GM12878 (cell line): ENCODE data around the gene DENND1A.

Experiments used
- BCL11A ChIP-seq: IDR thresholded peaks from 2 replicates; pipeline ENCODE4 v1.6.1; 2011; ENCODE audit warnings: low read depth, low read length
- CEBPB ChIP-seq, 2 experiments: fragments of 150-350 bp in 1 of 2; IDR thresholded peaks; 2 replicates each; pipeline ENCODE4 v1.6.1; 2012 to 2014; ENCODE audit warnings: low read depth in 2 of 2, low read length in 2 of 2, borderline replicate concordance in 1 of 2, inconsistent platforms in 1 of 2
- CTCF ChIP-seq, 3 experiments: IDR thresholded peaks in 2 of 3; conservative IDR thresholded peaks in 1 of 3; 2 replicates each; pipeline ENCODE4 v1.5.1; 2011; ENCODE audit warnings: low read depth in 3 of 3, low read length in 3 of 3, mild to moderate bottlenecking in 3 of 3, control low read depth in 2 of 3, moderate library complexity in 2 of 3, inconsistent platforms in 1 of 3, mixed read lengths in 1 of 3; ENCODE audit not compliant: control insufficient read depth in 2 of 3, insufficient read depth in 1 of 3; ENCODE audit errors: extremely low read depth in 1 of 3
- E2F8 ChIP-seq: fragments of 450-650 bp; IDR thresholded peaks from 2 replicates; pipeline ENCODE4 v1.6.1; 2018; ENCODE audit warnings: mild to moderate bottlenecking, low read depth, moderate library complexity; ENCODE audit not compliant: partially characterized antibody
- EP300 ChIP-seq, 2 experiments: fragments of 150-350 bp in 1 of 2; IDR thresholded peaks; 2 replicates each; pipeline ENCODE4 v1.6.1; 2011 to 2012; ENCODE audit warnings: low read depth in 2 of 2, low read length in 2 of 2, borderline replicate concordance in 1 of 2, improper control_type of control experiment in 1 of 2, inconsistent platforms in 1 of 2; ENCODE audit not compliant: control insufficient read depth in 1 of 2
- ESRRA ChIP-seq: IDR thresholded peaks from 2 replicates; pipeline ENCODE4 v1.6.1; 2012; ENCODE audit warnings: mild to moderate bottlenecking, low read length, improper control_type of control experiment
- HDAC6 ChIP-seq: fragments of 200-600 bp; sonication (generic); IDR thresholded peaks from one replicate; pipeline ENCODE4 v1.8.0; 2017; ENCODE audit warnings: antibody characterized with exemption; ENCODE audit not compliant: unreplicated experiment
- MAX ChIP-seq: IDR thresholded peaks from 2 replicates; pipeline ENCODE4 v1.6.1; 2012; ENCODE audit warnings: low read depth, low read length, improper control_type of control experiment
- POLR2A ChIP-seq: IDR thresholded peaks from 2 replicates; pipeline ENCODE4 v1.6.1; 2011; ENCODE audit warnings: low read depth, mild to moderate bottlenecking, low read length
- POLR2AphosphoS5 ChIP-seq: IDR thresholded peaks from 2 replicates; pipeline ENCODE4 v1.6.1; 2011; ENCODE audit warnings: mild to moderate bottlenecking, low read length, inconsistent platforms
- SRF ChIP-seq, 2 experiments: IDR thresholded peaks; 2 replicates each; pipeline ENCODE4 v1.6.1; 2011; ENCODE audit warnings: low read depth in 2 of 2, low read length in 2 of 2, mild to moderate bottlenecking in 1 of 2, moderate library complexity in 1 of 2
- USF2 ChIP-seq: IDR thresholded peaks from 2 replicates; pipeline ENCODE4 v1.6.1; 2011; ENCODE audit warnings: low read depth, low read length, improper control_type of control experiment, borderline replicate concordance
- YY1 ChIP-seq: IDR thresholded peaks from 2 replicates; pipeline ENCODE4 v1.6.1; 2011; ENCODE audit warnings: low read depth, mild to moderate bottlenecking, low read length
- ZBTB33 ChIP-seq: fragments of 450-650 bp; IDR thresholded peaks from 2 replicates; pipeline ENCODE4 v1.6.1; 2017; ENCODE audit warnings: mild to moderate bottlenecking

GRCh38 chr9:123389070-123389469 lies 540.9 kb downstream of the DENND1A start:
- TF ChIP-seq POLR2A (no peak), ZBTB33 (no peak), USF2 (no peak), CTCF (IDR thresholded peaks at IDR 0.05 in 2 of 3, conservative IDR thresholded peaks at IDR 0.05 in 1 of 3; ENCODE audit: control insufficient read depth in 2 of 3, extremely low read depth in 1 of 3, insufficient read depth in 1 of 3, low read depth in 3 of 3, low read length in 3 of 3) (no peak), EP300 (IDR thresholded peaks at IDR 0.05; ENCODE audit: borderline replicate concordance in 1 of 2, control insufficient read depth in 1 of 2, low read depth in 2 of 2, low read length in 2 of 2) (no peak), HDAC6 (no peak), SRF (IDR thresholded peaks at IDR 0.05; ENCODE audit: low read depth in 2 of 2, low read length in 2 of 2) (no peak), CEBPB (IDR thresholded peaks at IDR 0.05; ENCODE audit: borderline replicate concordance in 1 of 2, low read depth in 2 of 2, low read length in 2 of 2) (no peak), MAX (no peak), E2F8 (no peak), POLR2AphosphoS5 (no peak), YY1 (no peak), ESRRA (no peak), BCL11A (no peak)
